WTC11 (cell line): ENCODE data around the gene ZNRF3. TPM values are rescaled to one million over a fixed set of nuclear protein-coding genes. Genes with fewer than 3 reads are reported as not detected.
"Not testable (repeated sequence)": the region's sequence is repeated elsewhere in the genome, so short reads cannot be mapped to it uniquely, and the experiment has no call there.

Source experiments
- ATAC-seq: fragments of 200-7000 bp; cut with Tn5 transposase; 2 replicates; pipeline ENCODE4 v1.10.0; 2021; ENCODE audit warnings: mild to moderate bottlenecking, moderate library complexity
- CTCF ChIA-PET: fragments of 300-600 bp; sonication (Branson Sonifier 250); formaldehyde crosslinking; loops from one replicate; lab custom pipeline; 2021; ENCODE audit warnings: antibody characterized with exemption; lab: Charles Lee
- POLR2A ChIA-PET: fragments of 350-600 bp; sonication (Branson Sonifier 250); formaldehyde crosslinking; loops from one replicate; lab custom pipeline; 2021; ENCODE audit warnings: antibody characterized with exemption; lab: Charles Lee
- DNase-seq: peaks from one replicate; pipeline ENCODE4 v3.0.0; 2021; ENCODE audit warnings: low spot score
- H3K27ac Mint-ChIP-seq: 2 replicates; pipeline ENCODE4 v1.8.0; 2021; ENCODE audit warnings: mixed read lengths
- H3K27me3 Mint-ChIP-seq: 2 replicates; pipeline ENCODE4 v1.8.0; 2021; ENCODE audit warnings: low read depth, mild to moderate bottlenecking, moderate library complexity, mixed read lengths
- H3K36me3 Mint-ChIP-seq: 2 replicates; pipeline ENCODE4 v1.8.0; 2021; ENCODE audit warnings: mixed read lengths
- H3K4me1 Mint-ChIP-seq: 2 replicates; pipeline ENCODE4 v1.8.0; 2022; ENCODE audit warnings: mixed read lengths
- H3K4me3 Mint-ChIP-seq: 2 replicates; pipeline ENCODE4 v1.8.0; 2021; ENCODE audit warnings: mild to moderate bottlenecking, moderate library complexity, mixed read lengths
- H3K9me3 Mint-ChIP-seq: 2 replicates; pipeline ENCODE4 v1.8.0; 2021; ENCODE audit warnings: mixed read lengths
- AR ChIP-seq: fragments of 250-450 bp; sonication (Bioruptor Pico); IDR thresholded peaks from 2 replicates; pipeline ENCODE4 v1.9.0; 2021; ENCODE audit warnings: mild to moderate bottlenecking
- CBFB ChIP-seq: sonication (generic); formaldehyde crosslinking; IDR thresholded peaks from 2 replicates; pipeline ENCODE4 v1.8.1; 2022; ENCODE audit warnings: mild to moderate bottlenecking, low read depth, missing genetic modification reagents
- E2F5 ChIP-seq: sonication (generic); formaldehyde crosslinking; IDR thresholded peaks from 2 replicates; pipeline ENCODE4 v1.8.1; 2022; ENCODE audit warnings: mild to moderate bottlenecking, moderate library complexity, missing genetic modification reagents
- EMX1 ChIP-seq: fragments of 250-450 bp; sonication (Bioruptor Pico); IDR thresholded peaks from 2 replicates; pipeline ENCODE4 v1.8.0; 2021; ENCODE audit warnings: mild to moderate bottlenecking
- FOXP1 ChIP-seq: sonication (generic); formaldehyde crosslinking; IDR thresholded peaks from 2 replicates; pipeline ENCODE4 v1.8.0; 2022; ENCODE audit warnings: missing genetic modification reagents, mild to moderate bottlenecking, moderate library complexity, borderline replicate concordance
- MXD4 ChIP-seq: fragments of 250-450 bp; sonication (Bioruptor Pico); IDR thresholded peaks from 2 replicates; pipeline ENCODE4 v1.8.0; 2021; ENCODE audit warnings: mild to moderate bottlenecking, moderate library complexity, borderline replicate concordance
- NFATC4 ChIP-seq: fragments of 250-450 bp; sonication (Bioruptor Pico); IDR thresholded peaks from 2 replicates; pipeline ENCODE4 v1.9.0; 2021; ENCODE audit warnings: mild to moderate bottlenecking
- NR1H2 ChIP-seq: sonication (generic); formaldehyde crosslinking; IDR thresholded peaks from 2 replicates; pipeline ENCODE4 v1.9.0; 2021; ENCODE audit warnings: mild to moderate bottlenecking, moderate library complexity, missing genetic modification reagents
- NR2C2 ChIP-seq: sonication (generic); formaldehyde crosslinking; IDR thresholded peaks from 2 replicates; pipeline ENCODE4 v1.8.0; 2022; ENCODE audit warnings: mild to moderate bottlenecking, missing genetic modification reagents
- NR3C1 ChIP-seq: sonication (generic); formaldehyde crosslinking; conservative IDR thresholded peaks from 2 replicates; pipeline ENCODE4 v1.8.1; 2023; ENCODE audit warnings: low read depth, mild to moderate bottlenecking, missing genetic modification reagents
- RORB ChIP-seq: fragments of 250-450 bp; sonication (Bioruptor Pico); IDR thresholded peaks from 2 replicates; pipeline ENCODE4 v1.9.0; 2021; ENCODE audit warnings: mild to moderate bottlenecking
- SMAD4 ChIP-seq: sonication (generic); formaldehyde crosslinking; IDR thresholded peaks from 2 replicates; pipeline ENCODE4 v1.8.0; 2022; ENCODE audit warnings: mild to moderate bottlenecking, missing genetic modification reagents
- TEAD1 ChIP-seq: sonication (generic); formaldehyde crosslinking; IDR thresholded peaks from 2 replicates; pipeline ENCODE4 v1.8.0; 2022; ENCODE audit warnings: mild to moderate bottlenecking, missing genetic modification reagents
- ZNF138 ChIP-seq: sonication (generic); formaldehyde crosslinking; conservative IDR thresholded peaks from 2 replicates; pipeline ENCODE4 v1.8.1; 2022; ENCODE audit warnings: mild to moderate bottlenecking, moderate library complexity, missing genetic modification reagents
- ZNF416 ChIP-seq: fragments of 250-450 bp; sonication (Bioruptor Pico); IDR thresholded peaks from 2 replicates; pipeline ENCODE4 v1.9.0; 2021; ENCODE audit warnings: mild to moderate bottlenecking, inconsistent platforms
- total RNA-seq: library from RNA; stranded (reverse); gene quantifications from 3 replicates; pipeline ENCODE4 v1.2.3, GENCODE V29; 2021

The ZNRF3 gene
- total RNA-seq, 1 experiment from 2014 or later = 25.4 TPM

GRCh38 chr22:29037340-29037932 is 154.1 kb downstream of the ZNRF3 start:
- ChIA-PET CTCF (interaction anchor here (0.6 kb wide), 1 partner anchor 94 kb away, joined by 3 read pairs; no protein-coding TSS in a partner anchor), POLR2A (no interaction called here)
- TF ChIP-seq TEAD1 (CRISPR knock-in tag) = no peak
- no peak for TF ChIP-seq CBFB (CRISPR knock-in tag)
- no peak for TF ChIP-seq MXD4 (CRISPR knock-in tag)
- TF ChIP-seq SMAD4 (CRISPR knock-in tag) = no peak
- no peak for TF ChIP-seq NFATC4 (CRISPR knock-in tag)
- TF ChIP-seq EMX1 = no peak
- Mint-ChIP-seq H3K27ac (peak overlapping the region; percentile 80; the same call in 1 of the 2 replicates), H3K4me3 (no peak overlapping the region), H3K27me3 (no peaks in the 10 kb centered on the region), H3K9me3 (no peaks in the 10 kb centered on the region), H3K36me3 (no peaks in the 10 kb centered on the region), H3K4me1 (peaks cover 9% of the 10 kb centered on the region)
- DNase-seq (no peak), ATAC-seq (no peak)

GRCh38 chr22:29039148-29039547 is 155.8 kb downstream of the ZNRF3 start:
- no peaks in the 10 kb centered on the region for H3K27me3 Mint-ChIP-seq
- POLR2A ChIA-PET = interaction anchor here (0.7 kb wide), 2 partner anchors 139 to 156 kb away, joined by 3 to 5 read pairs; no protein-coding TSS in a partner anchor
- peak overlapping the region; percentile 22; the same call in 1 of the 2 replicates for H3K27ac Mint-ChIP-seq
- H3K4me1 Mint-ChIP-seq = peaks cover 3% of the 10 kb centered on the region; the same call in 1 of the 2 replicates
- H3K36me3 Mint-ChIP-seq = peaks cover 6% of the 10 kb centered on the region; the same call in 1 of the 2 replicates
- no peak for TF ChIP-seq ZNF416
- no peak for TF ChIP-seq FOXP1 (CRISPR knock-in tag)
- no peak for TF ChIP-seq NR2C2 (CRISPR knock-in tag)
- no peak for TF ChIP-seq TEAD1 (CRISPR knock-in tag)
- TF ChIP-seq AR = no peak
- TF ChIP-seq ZNF138 = no peak
- TF ChIP-seq NR3C1 = no peak
- no peak for TF ChIP-seq NR1H2 (CRISPR knock-in tag)
- TF ChIP-seq RORB (CRISPR knock-in tag) = no peak
- no peak for TF ChIP-seq E2F5 (CRISPR knock-in tag)
- TF ChIP-seq, all 79 proteins: peak for 0
- no peak for DNase-seq
- CTCF ChIA-PET = interaction anchor here (0.6 to 5.1 kb wide), 21 partner anchors 7 to 282 kb away, joined by 3 to 60 read pairs (median 11); partner anchors contain the start of genes C22orf31, XBP1 and ZNRF3
- no peak for ATAC-seq
- Mint-ChIP-seq H3K4me3 (no peak overlapping the region), H3K9me3 (no peaks in the 10 kb centered on the region)

- POLR2A ChIA-PET = interaction anchor here (0.7 to 1.4 kb wide), 4 partner anchors 18 to 157 kb away, joined by 3 to 5 read pairs (median 4); no protein-coding TSS in a partner anchor
- peaks cover 10% of the 10 kb centered on the region for H3K36me3 Mint-ChIP-seq
- H3K27me3 Mint-ChIP-seq, H3K9me3 Mint-ChIP-seq, ATAC-seq, DNase-seq, H3K4me3 Mint-ChIP-seq, H3K4me1 Mint-ChIP-seq: not testable (repeated sequence)
- 0 out of 2 replicates have a peak overlapping the region, but pooled peaks have one; percentile 22 for H3K27ac Mint-ChIP-seq
- CTCF ChIA-PET = interaction anchor here (0.5 to 5.1 kb wide), 33 partner anchors 8 to 468 kb away, joined by 3 to 60 read pairs (median 8); partner anchors contain the start of genes C22orf31, XBP1 and ZNRF3
These were observed 156.3 kb downstream of the ZNRF3 start for GRCh38 chr22:29039684-29040083.
